ENCODE results near the gene KLF4.

The KLF4 gene

DNA sequence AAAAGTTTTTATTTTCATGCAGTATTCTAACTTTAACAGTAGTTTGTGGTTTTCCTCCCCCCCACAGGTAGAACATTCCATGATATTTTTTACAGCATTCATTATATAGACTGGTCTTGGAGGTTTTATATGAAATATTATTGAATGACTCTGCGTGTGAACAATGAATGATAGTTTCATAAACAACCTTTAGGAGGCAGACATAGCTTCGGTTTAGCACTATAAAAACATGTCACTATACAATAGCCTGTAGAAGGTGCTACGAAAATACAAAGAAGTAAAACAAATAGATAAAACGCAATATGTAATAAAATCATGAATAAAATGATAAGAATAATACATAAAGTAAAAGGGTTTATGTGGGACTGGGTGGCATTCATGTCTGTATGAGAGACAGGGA, 8.5 kb downstream of the KLF4 start:
- H3K9me3 Mint-ChIP-seq = no peaks in the 10 kb centered on the region

DNA sequence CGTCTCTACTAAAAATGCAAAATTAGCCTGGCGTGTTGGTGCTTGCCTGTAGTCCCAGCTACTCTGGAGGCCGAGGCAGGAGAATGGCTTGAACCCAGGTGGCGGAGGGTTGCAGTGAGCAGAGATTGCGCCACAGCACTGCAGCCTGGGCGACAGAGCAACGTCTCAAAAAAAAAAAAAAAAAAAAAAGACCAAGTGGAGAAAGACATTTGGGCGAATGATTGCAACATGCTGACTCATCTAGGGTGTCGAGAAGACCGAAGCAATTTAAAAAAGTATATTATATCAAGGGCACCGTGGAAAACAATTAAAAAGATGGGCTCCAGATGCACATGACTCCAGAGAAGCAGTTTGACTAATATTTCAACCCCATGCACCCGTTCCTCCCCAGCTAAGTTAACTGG, 9.2 kb downstream of the KLF4 start:
- Mint-ChIP-seq H3K27me3 (no peaks in the 10 kb centered on the region), H3K9me3 (no peaks in the 10 kb centered on the region), H3K27ac (peak overlapping the region; percentile 70), H3K36me3 (ENCODE audit: low read depth) (peaks cover 16% of the 10 kb centered on the region), H3K4me3 (peak overlapping the region; percentile 58), H3K4me1 (ENCODE audit: low read depth) (peaks cover 44% of the 10 kb centered on the region)
- intact Hi-C loops (cut with micrococcal nuclease) = loop anchor here (5.0 to 10.0 kb wide), 2 partner anchors 394 to 1087 kb away; no protein-coding TSS in a partner anchor

More for the DNA sequence above, 8.5 kb downstream of the KLF4 start:
- intact Hi-C loops (cut with micrococcal nuclease) = loop anchor here (5.0 to 10.0 kb wide), 2 partner anchors 394 to 1086 kb away; no protein-coding TSS in a partner anchor
- H3K36me3 Mint-ChIP-seq (ENCODE audit: low read depth) = peaks cover 22% of the 10 kb centered on the region
- peak overlapping the region; percentile 50 for H3K4me3 Mint-ChIP-seq
- peaks cover 48% of the 10 kb centered on the region for H3K4me1 Mint-ChIP-seq (ENCODE audit: low read depth)
- H3K27ac Mint-ChIP-seq = peak overlapping the region; percentile 70
- H3K27me3 Mint-ChIP-seq = no peaks in the 10 kb centered on the region

- H3K36me3 Mint-ChIP-seq (ENCODE audit: low read depth) = peaks cover 9% of the 10 kb centered on the region
- intact Hi-C loops (cut with micrococcal nuclease) = no loop called here
- H3K27me3 Mint-ChIP-seq = no peaks in the 10 kb centered on the region
- no peak overlapping the region for H3K4me3 Mint-ChIP-seq
- H3K4me1 Mint-ChIP-seq (ENCODE audit: low read depth) = peaks cover 46% of the 10 kb centered on the region
- no peak overlapping the region for H3K27ac Mint-ChIP-seq
- no peaks in the 10 kb centered on the region for H3K9me3 Mint-ChIP-seq
These were observed 10.8 kb downstream of the KLF4 start for GRCh38 chr9:107478805-107479204.

DNA sequence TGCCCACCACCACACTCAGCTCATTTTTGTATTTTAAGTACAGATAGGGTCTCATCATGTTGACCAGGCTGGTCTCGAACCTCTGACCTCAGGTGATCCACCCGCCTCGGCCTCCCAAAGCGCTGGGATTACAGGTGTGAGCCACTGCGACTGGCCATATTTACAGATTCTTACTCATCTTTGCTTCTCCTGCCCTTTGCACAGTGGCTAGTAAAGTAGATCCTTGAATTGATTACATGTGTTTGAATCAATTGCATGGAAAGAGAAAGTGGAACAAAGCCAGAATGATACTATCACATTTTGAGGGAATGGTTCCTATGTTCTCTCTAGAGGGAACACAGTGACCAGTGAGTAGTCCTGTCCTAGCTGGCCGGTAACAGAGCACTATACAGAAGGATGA, 15.4 kb downstream of the KLF4 start:
- Mint-ChIP-seq H3K36me3 (ENCODE audit: low read depth) (no peaks in the 10 kb centered on the region), H3K4me3 (no peak overlapping the region), H3K27ac (no peak overlapping the region), H3K4me1 (ENCODE audit: low read depth) (peaks cover 26% of the 10 kb centered on the region), H3K9me3 (no peaks in the 10 kb centered on the region), H3K27me3 (no peaks in the 10 kb centered on the region)
- intact Hi-C loops (cut with micrococcal nuclease) = no loop called here

- Mint-ChIP-seq H3K9me3 (no peaks in the 10 kb centered on the region), H3K36me3 (ENCODE audit: low read depth) (no peaks in the 10 kb centered on the region), H3K4me3 (no peak overlapping the region), H3K4me1 (ENCODE audit: low read depth) (peaks cover 12% of the 10 kb centered on the region), H3K27ac (no peak overlapping the region), H3K27me3 (no peaks in the 10 kb centered on the region)
- intact Hi-C loops (cut with micrococcal nuclease) = no loop called here
These were observed 16.8 kb downstream of the KLF4 start for GRCh38 chr9:107472581-107473340.

DNA sequence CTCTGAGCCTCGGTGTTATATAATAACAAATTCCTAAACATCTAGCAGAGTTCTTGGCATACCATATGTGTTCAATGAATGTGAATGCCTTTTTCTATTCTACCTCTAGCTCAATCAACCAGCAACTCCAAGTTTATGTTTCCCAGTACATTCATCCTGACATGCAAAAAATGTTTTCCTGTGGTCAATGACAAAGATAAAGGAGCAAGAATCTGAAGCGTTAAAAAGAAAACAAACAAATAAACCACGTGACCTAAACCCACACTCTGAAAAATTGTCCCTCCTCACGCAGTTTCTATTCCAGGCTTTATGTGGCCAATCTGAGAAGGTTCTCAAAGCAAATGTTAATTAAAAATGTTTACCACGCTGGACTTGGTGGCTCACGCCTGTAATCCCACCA, 18.0 kb downstream of the KLF4 start:
- Mint-ChIP-seq H3K4me3 (no peak overlapping the region), H3K36me3 (ENCODE audit: low read depth) (no peaks in the 10 kb centered on the region), H3K9me3 (no peaks in the 10 kb centered on the region), H3K4me1 (ENCODE audit: low read depth) (peaks cover 12% of the 10 kb centered on the region), H3K27ac (no peak overlapping the region), H3K27me3 (peaks cover 6% of the 10 kb centered on the region)
- intact Hi-C loops (cut with micrococcal nuclease) = no loop called here

- peaks cover 17% of the 10 kb centered on the region for H3K27me3 Mint-ChIP-seq
- no peaks in the 10 kb centered on the region for H3K36me3 Mint-ChIP-seq (ENCODE audit: low read depth)
- H3K4me3 Mint-ChIP-seq = no peak overlapping the region
- intact Hi-C loops (cut with micrococcal nuclease) = loop anchor here (5.0 kb wide), 1 partner anchor 805 kb away; no protein-coding TSS in a partner anchor
- H3K27ac Mint-ChIP-seq = no peak overlapping the region
- H3K9me3 Mint-ChIP-seq = no peaks in the 10 kb centered on the region
- H3K4me1 Mint-ChIP-seq (ENCODE audit: low read depth) = peaks cover 5% of the 10 kb centered on the region
These were observed 22.2 kb downstream of the KLF4 start for GRCh38 chr9:107467416-107467815.

DNA sequence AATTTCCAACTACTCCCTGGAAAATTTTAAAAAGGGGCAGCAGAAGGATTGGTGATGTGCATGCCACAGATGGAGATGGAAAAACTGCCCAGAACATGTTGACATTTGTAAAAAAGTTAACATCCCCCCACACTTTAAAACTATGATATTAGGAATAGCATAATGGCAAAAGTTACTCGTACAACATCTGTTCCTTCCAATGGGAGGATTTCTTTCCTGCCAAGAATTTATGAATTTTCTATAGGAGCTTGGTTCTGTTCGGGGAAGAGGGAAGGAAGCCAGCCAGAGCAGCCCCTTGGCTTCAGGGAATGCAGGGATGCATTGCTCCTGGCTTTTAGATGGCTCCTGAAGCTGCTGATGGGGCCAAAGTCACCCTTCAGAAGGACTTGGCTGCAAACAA, 22.7 kb downstream of the KLF4 start:
- no peaks in the 10 kb centered on the region for H3K36me3 Mint-ChIP-seq (ENCODE audit: low read depth)
- H3K9me3 Mint-ChIP-seq = no peaks in the 10 kb centered on the region
- H3K27ac Mint-ChIP-seq = no peak overlapping the region
- intact Hi-C loops (cut with micrococcal nuclease) = loop anchor here (5.0 kb wide), 1 partner anchor 805 kb away; no protein-coding TSS in a partner anchor
- H3K4me3 Mint-ChIP-seq = no peak overlapping the region
- peaks cover 17% of the 10 kb centered on the region for H3K27me3 Mint-ChIP-seq
- peaks cover 5% of the 10 kb centered on the region for H3K4me1 Mint-ChIP-seq (ENCODE audit: low read depth)

GRCh38 chr9:107465467-107466451, 23.8 kb downstream of the KLF4 start:
- Mint-ChIP-seq H3K9me3 (no peaks in the 10 kb centered on the region), H3K27ac (peak overlapping the region; percentile 67), H3K4me3 (peak overlapping the region; percentile 81), H3K36me3 (ENCODE audit: low read depth) (no peaks in the 10 kb centered on the region), H3K4me1 (ENCODE audit: low read depth) (peaks cover 5% of the 10 kb centered on the region), H3K27me3 (peaks cover 17% of the 10 kb centered on the region)
- intact Hi-C loops (cut with micrococcal nuclease) = loop anchor here (1.0 to 5.0 kb wide), 3 partner anchors 807 to 1295 kb away; no protein-coding TSS in a partner anchor

- H3K27ac Mint-ChIP-seq = no peak overlapping the region
- H3K9me3 Mint-ChIP-seq = no peaks in the 10 kb centered on the region
These were observed 25.1 kb downstream of the KLF4 start for GRCh38 chr9:107464516-107464915.

DNA sequence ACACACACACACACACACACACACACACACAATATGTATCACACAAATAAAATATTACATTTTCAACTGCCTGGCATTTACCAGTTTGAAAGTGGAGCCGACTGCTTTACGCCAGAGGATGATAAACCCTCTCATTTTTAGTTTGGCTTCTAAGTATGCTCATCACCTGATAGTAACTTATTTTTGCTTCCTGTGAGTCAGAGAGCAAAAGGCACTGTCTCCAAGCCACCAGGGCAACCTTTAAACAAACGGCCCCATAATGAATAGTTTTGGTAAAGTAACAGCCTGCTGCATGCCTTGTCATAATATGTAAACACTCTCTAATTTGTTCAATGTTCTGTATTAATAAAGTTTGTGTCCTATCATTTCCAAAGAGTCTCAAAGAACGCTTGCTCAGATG, 26.9 kb downstream of the KLF4 start:
- Mint-ChIP-seq H3K4me3 (no peak overlapping the region), H3K36me3 (ENCODE audit: low read depth) (no peaks in the 10 kb centered on the region), H3K4me1 (ENCODE audit: low read depth) (peaks cover 5% of the 10 kb centered on the region), H3K27me3 (peaks cover 20% of the 10 kb centered on the region), H3K9me3 (no peaks in the 10 kb centered on the region), H3K27ac (no peak overlapping the region)
- intact Hi-C loops (cut with micrococcal nuclease) = no loop called here

More at GRCh38 chr9:107464516-107464915, 25.1 kb downstream of the KLF4 start:
- no peak overlapping the region for H3K4me3 Mint-ChIP-seq
- intact Hi-C loops (cut with micrococcal nuclease) = loop anchor here (2.0 kb wide), 1 partner anchor 1296 kb away; no protein-coding TSS in a partner anchor
- H3K4me1 Mint-ChIP-seq (ENCODE audit: low read depth) = peaks cover 5% of the 10 kb centered on the region
- no peaks in the 10 kb centered on the region for H3K36me3 Mint-ChIP-seq (ENCODE audit: low read depth)
- peaks cover 20% of the 10 kb centered on the region for H3K27me3 Mint-ChIP-seq

DNA sequence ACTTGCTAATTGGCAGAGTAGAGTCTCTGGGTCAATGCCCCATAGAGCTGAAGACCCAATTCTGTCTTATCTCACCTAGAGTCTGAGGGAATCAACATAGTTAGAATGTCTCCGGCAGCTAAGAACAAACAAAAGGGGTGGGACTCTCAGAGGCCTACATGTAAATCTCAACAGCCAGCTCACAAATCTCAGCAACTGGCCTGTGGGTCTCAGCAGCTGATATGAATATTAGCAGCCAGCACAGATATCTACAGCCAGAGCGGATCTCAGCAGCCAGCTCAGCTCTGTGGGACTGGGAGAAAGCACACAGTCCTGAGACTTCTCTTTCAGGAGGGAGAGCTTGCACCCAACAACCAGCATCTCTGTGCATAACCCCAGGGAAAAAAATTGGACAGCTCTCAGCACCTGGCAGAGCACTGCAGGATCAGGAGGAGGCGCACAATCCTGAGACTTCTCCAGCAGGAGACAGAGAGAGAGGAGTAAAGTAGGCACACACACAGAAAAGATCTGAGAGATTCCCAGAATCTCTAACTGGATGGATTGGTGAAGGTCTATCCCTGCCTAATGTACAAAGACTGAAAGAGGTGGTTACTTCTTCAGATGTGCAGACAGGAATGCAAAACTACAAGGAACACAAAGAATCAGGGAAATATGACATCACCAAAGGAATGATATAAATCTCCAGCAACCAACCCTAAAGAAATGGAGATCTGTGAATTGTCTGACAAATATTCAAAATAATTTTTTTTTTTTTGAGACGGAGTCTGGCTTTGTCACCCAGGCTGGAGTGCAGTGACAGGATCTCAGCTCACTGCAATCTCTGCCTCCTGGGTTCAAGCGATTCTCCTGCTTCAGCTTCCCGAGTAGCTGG, 29.2 kb downstream of the KLF4 start:
- Mint-ChIP-seq H3K4me3 (no peak overlapping the region), H3K9me3 (no peaks in the 10 kb centered on the region), H3K27me3 (peaks cover 10% of the 10 kb centered on the region), H3K36me3 (ENCODE audit: low read depth) (no peaks in the 10 kb centered on the region), H3K4me1 (ENCODE audit: low read depth) (peaks cover 7% of the 10 kb centered on the region), H3K27ac (no peak overlapping the region)
- intact Hi-C loops (cut with micrococcal nuclease) = no loop called here

- intact Hi-C loops (cut with micrococcal nuclease) = no loop called here
- Mint-ChIP-seq H3K27me3 (peaks cover 4% of the 10 kb centered on the region), H3K4me3 (no peak overlapping the region), H3K9me3 (no peaks in the 10 kb centered on the region), H3K27ac (no peak overlapping the region), H3K4me1 (ENCODE audit: low read depth) (peaks cover 5% of the 10 kb centered on the region), H3K36me3 (ENCODE audit: low read depth) (no peaks in the 10 kb centered on the region)
These were observed 34.0 kb downstream of the KLF4 start for GRCh38 chr9:107455425-107456135.
